ENCODE data around the gene SIGMAR1.

The SIGMAR1 gene

GRCh38 chr9:34662526-34663302 is 25.1 kb upstream of the SIGMAR1 start, which contains the start of gene CCL27:
Gene CCL27, minus strand, starts transcription at chr9:34662657. Its CDS starts 24 bp downstream, at chr9:34662633.
- no peak within 1 kb of the TSS for H2AFZ ChIP-seq (ENCODE audit: low read length)
- no peaks in the 10 kb centered on the region for H3K9me3 ChIP-seq (ENCODE audit: insufficient read depth, low read depth, low read length)
- no peaks in the 10 kb centered on the region for H3F3A ChIP-seq (ENCODE audit: low read depth)
- no peak for TF ChIP-seq EZH2phosphoT487 (IDR thresholded peaks at IDR 0.05; ENCODE audit: borderline replicate concordance)
- H3K36me3 ChIP-seq (ENCODE audit: insufficient read depth, low read length) = no peaks in the 10 kb centered on the region
- H3K9ac ChIP-seq (ENCODE audit: low read depth, low read length, poor library complexity, severe bottlenecking) = peak within 1 kb of the TSS; percentile 25
- no peaks in the 10 kb centered on the region for H3K27me3 ChIP-seq (ENCODE audit: insufficient read depth, low read length, poor library complexity, severe bottlenecking)
- H3K4me3 ChIP-seq (ENCODE audit: low read length, poor library complexity, severe bottlenecking) = no peak within 1 kb of the TSS
- H3K79me2 ChIP-seq (ENCODE audit: insufficient read depth, low read length) = no peaks in the 10 kb centered on the region
- H3K4me2 ChIP-seq (ENCODE audit: low read depth, low read length, poor library complexity, severe bottlenecking) = no peak within 1 kb of the TSS
- no peaks in the 10 kb centered on the region for H3K9me2 ChIP-seq (replicated peaks; ENCODE audit: low read depth, low read length)
- H3K4me1 ChIP-seq (ENCODE audit: insufficient read depth, low read length, poor library complexity, severe bottlenecking) = peaks cover 7% of the 10 kb centered on the region
- H4K20me1 ChIP-seq (ENCODE audit: insufficient read depth, low read length, poor library complexity, severe bottlenecking) = no peaks in the 10 kb centered on the region

- no peaks in the 10 kb centered on the region for H3K36me3 ChIP-seq (ENCODE audit: insufficient read depth, low read length)
- no peak overlapping the region for H3K9ac ChIP-seq (ENCODE audit: low read depth, low read length, poor library complexity, severe bottlenecking)
- no peak for TF ChIP-seq CTCF (conservative IDR thresholded peaks at IDR 0.05; ENCODE audit: low read length)
- no peak for TF ChIP-seq EZH2phosphoT487 (IDR thresholded peaks at IDR 0.05; ENCODE audit: borderline replicate concordance)
- no peak overlapping the region for H3K4me3 ChIP-seq (ENCODE audit: low read length, poor library complexity, severe bottlenecking)
- H3K4me2 ChIP-seq (ENCODE audit: low read depth, low read length, poor library complexity, severe bottlenecking) = no peak overlapping the region
- no peak overlapping the region for H2AFZ ChIP-seq (ENCODE audit: low read length)
- H3F3A ChIP-seq (ENCODE audit: low read depth) = no peaks in the 10 kb centered on the region
- H3K9me2 ChIP-seq (replicated peaks; ENCODE audit: low read depth, low read length) = no peaks in the 10 kb centered on the region
- H4K20me1 ChIP-seq (ENCODE audit: insufficient read depth, low read length, poor library complexity, severe bottlenecking) = no peaks in the 10 kb centered on the region
- H3K4me1 ChIP-seq (ENCODE audit: insufficient read depth, low read length, poor library complexity, severe bottlenecking) = peaks cover 7% of the 10 kb centered on the region
- no peaks in the 10 kb centered on the region for H3K27me3 ChIP-seq (ENCODE audit: insufficient read depth, low read length, poor library complexity, severe bottlenecking)
- no peaks in the 10 kb centered on the region for H3K79me2 ChIP-seq (ENCODE audit: insufficient read depth, low read length)
- no peaks in the 10 kb centered on the region for H3K9me3 ChIP-seq (ENCODE audit: insufficient read depth, low read depth, low read length)
Measured at GRCh38 chr9:34659592-34660253, 22.1 kb upstream of the SIGMAR1 start.

- Histone ChIP-seq H3K27me3 (ENCODE audit: insufficient read depth, low read length, poor library complexity, severe bottlenecking) (no peaks in the 10 kb centered on the region), H3F3A (ENCODE audit: low read depth) (no peaks in the 10 kb centered on the region), H3K4me2 (ENCODE audit: low read depth, low read length, poor library complexity, severe bottlenecking) (no peak overlapping the region), H3K9me2 (replicated peaks; ENCODE audit: low read depth, low read length) (no peaks in the 10 kb centered on the region), H3K9me3 (ENCODE audit: insufficient read depth, low read depth, low read length) (no peaks in the 10 kb centered on the region), H3K79me2 (ENCODE audit: insufficient read depth, low read length) (no peaks in the 10 kb centered on the region), H3K36me3 (ENCODE audit: insufficient read depth, low read length) (no peaks in the 10 kb centered on the region), H4K20me1 (ENCODE audit: insufficient read depth, low read length, poor library complexity, severe bottlenecking) (no peaks in the 10 kb centered on the region), H3K9ac (ENCODE audit: low read depth, low read length, poor library complexity, severe bottlenecking) (no peak overlapping the region), H3K4me3 (ENCODE audit: low read length, poor library complexity, severe bottlenecking) (no peak overlapping the region), H2AFZ (ENCODE audit: low read length) (no peak overlapping the region), H3K4me1 (ENCODE audit: insufficient read depth, low read length, poor library complexity, severe bottlenecking) (peaks cover 3% of the 10 kb centered on the region)
- no peak for TF ChIP-seq EZH2phosphoT487 (IDR thresholded peaks at IDR 0.05; ENCODE audit: borderline replicate concordance)
- TF ChIP-seq CTCF (conservative IDR thresholded peaks at IDR 0.05; ENCODE audit: low read length) = no peak
Measured at GRCh38 chr9:34658461-34658860, 20.9 kb upstream of the SIGMAR1 start.

All from Loucy (cell line).